HFFc6 (cell line): Measurements from ENCODE around the gene GJD3. TPM values are rescaled to one million over a fixed set of nuclear protein-coding genes. Genes with fewer than 3 reads are reported as not detected.

Experiments
- DNase-seq: peaks from one replicate; pipeline ENCODE4 v3.0.0-alpha.2; 2018
- H3K27ac Mint-ChIP-seq: 2 replicates; pipeline ENCODE4 v1.8.0; 2020; ENCODE audit warnings: mild to moderate bottlenecking, mixed read lengths
- H3K27me3 Mint-ChIP-seq: 2 replicates; pipeline ENCODE4 v1.8.0; 2021; ENCODE audit warnings: mild to moderate bottlenecking, moderate library complexity, mixed read lengths; ENCODE audit not compliant: insufficient read depth
- H3K36me3 Mint-ChIP-seq: 2 replicates; pipeline ENCODE4 v1.8.0; 2021; ENCODE audit warnings: low read depth, mixed read lengths
- H3K4me1 Mint-ChIP-seq: 2 replicates; pipeline ENCODE4 v1.8.0; 2020; ENCODE audit warnings: low read depth, mixed read lengths
- H3K4me3 Mint-ChIP-seq: 2 replicates; pipeline ENCODE4 v1.8.0; 2020; ENCODE audit warnings: mild to moderate bottlenecking, moderate library complexity, mixed read lengths
- H3K9me3 Mint-ChIP-seq: 2 replicates; pipeline ENCODE4 v1.8.0; 2020; ENCODE audit warnings: mild to moderate bottlenecking, mixed read lengths
- CTCF ChIP-seq: fragments of 200-600 bp; sonication (generic); IDR thresholded peaks from 2 replicates; pipeline ENCODE4 v1.5.0; 2021; ENCODE audit warnings: antibody characterized with exemption, mild to moderate bottlenecking
- total RNA-seq, 6 experiments: library from RNA; stranded (reverse); fragmentation: NEBNext Ultra II Directional; extraction: Animal tissue kit (Norgen Biotek cat#: 25700); gene quantifications; 2 replicates in 1 of 6; 3 replicates in 5 of 6; pipeline ENCODE4 v1.2.3, GENCODE V29; 2021

GJD3 gene
- total RNA-seq, 6 experiments from 2014 or later, result 0.36 to 1.4 (median 0.81) TPM

DNA sequence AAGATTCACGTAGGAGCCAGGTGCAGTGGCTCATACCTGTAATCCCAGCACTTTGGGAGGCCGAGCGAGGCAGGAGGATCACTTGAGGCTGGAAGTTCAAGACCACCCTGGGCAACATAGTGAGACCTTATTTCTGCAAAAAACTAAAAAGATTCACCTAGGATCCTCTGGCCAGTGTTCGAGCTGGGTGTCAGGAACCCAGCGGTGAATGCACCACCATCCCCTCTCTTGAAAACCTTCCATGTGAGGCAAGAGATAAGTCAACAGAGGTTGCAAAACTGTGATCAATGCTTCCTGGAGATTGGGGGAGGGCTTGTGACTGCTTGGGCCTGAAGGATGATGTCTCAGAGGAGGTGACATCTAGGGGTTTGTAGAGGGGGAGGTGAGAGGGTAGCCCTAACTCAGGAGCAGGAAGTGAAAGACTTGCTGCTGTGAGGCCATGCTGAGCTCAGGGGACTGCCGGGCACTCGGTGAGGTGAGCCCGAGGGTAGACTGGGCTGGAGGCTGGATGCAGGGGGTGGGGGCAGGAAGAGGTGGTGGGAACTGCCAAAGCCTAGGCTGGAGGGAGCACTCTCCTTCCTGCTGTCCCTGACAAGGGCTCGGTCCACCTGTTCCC, 11.7 kb downstream of the GJD3 start:
- Mint-ChIP-seq H3K36me3 (peaks cover 23% of the 10 kb centered on the region), H3K4me1 (peaks cover 17% of the 10 kb centered on the region), H3K27me3 (no peaks in the 10 kb centered on the region; the same call in none of the 2 replicates), H3K4me3 (no peak overlapping the region), H3K27ac (0 out of 2 replicates have a peak overlapping the region, but pooled peaks have one; percentile 19), H3K9me3 (no peaks in the 10 kb centered on the region)
- TF ChIP-seq CTCF, result no peak
- no peak for DNase-seq

- no peak overlapping the region for H3K27ac Mint-ChIP-seq
- no peak for DNase-seq
- no peaks in the 10 kb centered on the region; the same call in none of the 2 replicates for H3K27me3 Mint-ChIP-seq
- H3K9me3 Mint-ChIP-seq, result no peaks in the 10 kb centered on the region
- no peak for TF ChIP-seq CTCF
- H3K4me1 Mint-ChIP-seq, result peaks cover 17% of the 10 kb centered on the region
- peaks cover 23% of the 10 kb centered on the region for H3K36me3 Mint-ChIP-seq
- H3K4me3 Mint-ChIP-seq, result no peak overlapping the region
Measured at GRCh38 chr17:40352237-40352778, 12.2 kb downstream of the GJD3 start.

DNA sequence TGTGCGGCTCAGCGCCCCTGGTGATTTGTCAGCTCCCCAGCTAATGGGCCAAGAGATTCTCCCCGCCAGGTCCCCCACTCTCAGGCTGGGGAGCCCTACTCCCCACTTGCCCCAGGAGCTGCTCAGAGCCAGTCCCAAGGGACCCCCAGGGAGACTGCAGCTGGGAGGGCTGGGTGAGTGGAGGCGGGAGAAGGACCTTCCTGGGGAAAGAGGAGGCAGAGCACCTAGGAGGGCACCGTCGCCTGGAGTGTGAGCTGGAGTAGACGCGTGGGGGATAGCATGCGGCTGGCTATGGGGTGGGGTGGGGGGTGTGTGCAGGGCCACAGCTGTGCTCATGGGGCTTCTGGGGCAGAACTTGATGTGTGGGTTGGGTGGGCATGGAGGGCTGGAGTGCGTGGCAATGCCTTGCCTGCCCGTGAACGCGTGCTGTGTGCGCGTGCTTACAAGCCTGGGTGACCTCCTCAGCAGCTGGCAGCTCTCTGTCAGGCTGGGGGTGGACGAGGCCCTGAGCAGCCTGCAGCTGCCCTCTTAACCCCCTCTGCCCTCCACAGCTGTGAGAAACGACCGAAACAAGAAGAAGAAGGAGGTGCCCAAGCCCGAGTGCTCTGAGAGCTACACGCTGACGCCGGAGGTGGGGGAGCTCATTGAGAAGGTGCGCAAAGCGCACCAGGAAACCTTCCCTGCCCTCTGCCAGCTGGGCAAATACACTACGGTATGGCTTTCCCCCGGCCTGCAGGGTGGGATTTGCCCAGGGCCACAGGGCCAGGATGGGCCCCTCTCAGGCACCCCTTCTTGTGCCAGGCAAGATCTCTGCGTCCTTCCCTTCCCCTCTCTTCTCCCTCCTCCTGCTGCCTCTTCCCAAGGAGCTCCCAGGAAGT, 12.9 kb downstream of the GJD3 start:
- no peak overlapping the region for H3K27ac Mint-ChIP-seq
- TF ChIP-seq CTCF, result no peak
- H3K4me3 Mint-ChIP-seq, result no peak overlapping the region
- DNase-seq, result no peak
- H3K36me3 Mint-ChIP-seq, result peaks cover 23% of the 10 kb centered on the region
- peaks cover 24% of the 10 kb centered on the region for H3K4me1 Mint-ChIP-seq
- H3K27me3 Mint-ChIP-seq, result peaks cover 1% of the 10 kb centered on the region
- H3K9me3 Mint-ChIP-seq, result no peaks in the 10 kb centered on the region

DNA sequence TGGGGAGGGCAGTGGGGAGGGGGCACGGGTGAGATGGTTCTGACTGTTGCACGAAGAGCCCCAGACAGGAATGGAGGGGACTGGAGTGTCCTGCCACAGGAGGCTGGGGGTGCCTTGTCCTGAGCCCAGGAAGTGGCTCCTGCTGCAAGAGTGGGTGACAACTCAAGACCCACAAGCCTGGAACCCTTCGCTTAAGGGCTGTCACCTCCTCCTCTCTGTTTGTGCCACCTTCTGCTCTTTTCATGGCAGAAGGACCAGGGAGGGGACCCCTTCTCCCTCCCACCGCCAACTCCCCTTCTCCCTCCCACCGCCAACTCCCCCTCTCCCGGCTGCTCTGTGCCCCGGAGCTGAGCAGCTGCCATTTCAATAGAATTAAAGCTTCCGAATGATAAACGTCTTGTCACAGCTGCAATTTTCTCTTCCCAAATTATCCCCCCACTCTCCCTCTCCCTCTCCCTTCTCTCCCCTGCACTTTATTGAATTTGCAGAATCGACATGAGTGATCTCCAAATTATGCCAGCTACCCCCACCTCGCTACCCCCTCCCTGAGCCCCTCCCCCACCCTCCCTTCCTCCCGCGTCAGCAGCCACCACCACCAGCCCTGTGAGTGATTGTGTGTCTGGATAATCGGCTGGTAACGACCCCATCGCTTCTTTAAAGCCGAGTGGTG, 13.7 kb downstream of the GJD3 start:
- no peak for DNase-seq
- peaks cover 30% of the 10 kb centered on the region for H3K4me1 Mint-ChIP-seq

More for the DNA sequence above, 13.7 kb downstream of the GJD3 start:
- Mint-ChIP-seq H3K9me3 (no peaks in the 10 kb centered on the region), H3K4me3 (no peak overlapping the region), H3K36me3 (peaks cover 23% of the 10 kb centered on the region), H3K27me3 (peaks cover 3% of the 10 kb centered on the region), H3K27ac (peak overlapping the region; percentile 63)
- no peak for TF ChIP-seq CTCF
